Transverse colon (tissue), 4 donors: ENCODE data around the gene CD1B.

Source experiments
- EP300 ChIP-seq: sonication (generic); formaldehyde crosslinking; IDR thresholded peaks from one replicate; pipeline ENCODE4 v1.6.1; 2017; ENCODE audit warnings: antibody characterized with exemption, low read depth
- POLR2A ChIP-seq: fragments of 450-650 bp; IDR thresholded peaks from one replicate; pipeline ENCODE4 v1.6.1; 2016; ENCODE audit warnings: antibody characterized with exemption, mild to moderate bottlenecking, moderate library complexity
- POLR2AphosphoS5 ChIP-seq, 3 donors: sonication (generic); formaldehyde crosslinking; IDR thresholded peaks; one replicate each; pipeline ENCODE4 v1.6.1; 2016; ENCODE audit warnings: antibody characterized with exemption in 3 of 3
- TF ChIP-seq, protein P1 (sequence below), 5 experiments: fragments of 200-600 bp in 3 of 5; fragments of 450-650 bp in 2 of 5; sonication (generic) in 3 of 5; IDR thresholded peaks; 1 replicate in 2 of 5; 2 replicates in 3 of 5; pipeline ENCODE4 v1.5.1; 2016 to 2017; ENCODE audit warnings: antibody characterized with exemption in 5 of 5, inconsistent platforms in 3 of 5, mild to moderate bottlenecking in 2 of 5, moderate library complexity in 1 of 5

GRCh38 chr1:158328426-158328825 is 2.9 kb downstream of the CD1B start:
- TF ChIP-seq POLR2AphosphoS5 (IDR thresholded peaks at IDR 0.05) (no peak), POLR2A (no peak), EP300 (no peak)
- TF ChIP-seq, protein P1, sequence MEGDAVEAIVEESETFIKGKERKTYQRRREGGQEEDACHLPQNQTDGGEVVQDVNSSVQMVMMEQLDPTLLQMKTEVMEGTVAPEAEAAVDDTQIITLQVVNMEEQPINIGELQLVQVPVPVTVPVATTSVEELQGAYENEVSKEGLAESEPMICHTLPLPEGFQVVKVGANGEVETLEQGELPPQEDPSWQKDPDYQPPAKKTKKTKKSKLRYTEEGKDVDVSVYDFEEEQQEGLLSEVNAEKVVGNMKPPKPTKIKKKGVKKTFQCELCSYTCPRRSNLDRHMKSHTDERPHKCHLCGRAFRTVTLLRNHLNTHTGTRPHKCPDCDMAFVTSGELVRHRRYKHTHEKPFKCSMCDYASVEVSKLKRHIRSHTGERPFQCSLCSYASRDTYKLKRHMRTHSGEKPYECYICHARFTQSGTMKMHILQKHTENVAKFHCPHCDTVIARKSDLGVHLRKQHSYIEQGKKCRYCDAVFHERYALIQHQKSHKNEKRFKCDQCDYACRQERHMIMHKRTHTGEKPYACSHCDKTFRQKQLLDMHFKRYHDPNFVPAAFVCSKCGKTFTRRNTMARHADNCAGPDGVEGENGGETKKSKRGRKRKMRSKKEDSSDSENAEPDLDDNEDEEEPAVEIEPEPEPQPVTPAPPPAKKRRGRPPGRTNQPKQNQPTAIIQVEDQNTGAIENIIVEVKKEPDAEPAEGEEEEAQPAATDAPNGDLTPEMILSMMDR (IDR thresholded peaks at IDR 0.05): no peak
